Uterus (tissue), 4 donors: ENCODE results near the gene ZNF407. TPM values are rescaled to one million over a fixed set of nuclear protein-coding genes. Genes with fewer than 3 reads are reported as not detected.

ENCODE experiments used
- DNase-seq, 2 donors: peaks; one replicate each; pipeline ENCODE4 v3.0.0-alpha.2; 2019 to 2020
- H3K27ac ChIP-seq, 2 donors: fragments of 200-600 bp; sonication (generic); 1 replicate in 1 of 2; 2 replicates in 1 of 2; pipeline ENCODE4 v1.5.1; 2016 to 2018
- H3K27me3 ChIP-seq, 2 donors: fragments of 200-600 bp; sonication (generic); one replicate each; pipeline ENCODE4 v1.5.1; 2018 to 2019; ENCODE audit warnings: control low read depth in 1 of 2
- H3K36me3 ChIP-seq, 2 donors: fragments of 200-600 bp; sonication (generic); one replicate each; pipeline ENCODE4 v1.5.1; 2019; ENCODE audit warnings: control low read depth in 1 of 2
- H3K4me1 ChIP-seq, 2 donors: fragments of 200-600 bp; sonication (generic); one replicate each; pipeline ENCODE4 v1.5.1; 2018 to 2019; ENCODE audit warnings: control low read depth in 1 of 2
- H3K4me3 ChIP-seq, 2 donors: fragments of 200-600 bp; sonication (generic); 1 replicate in 1 of 2; 2 replicates in 1 of 2; pipeline ENCODE4 v1.5.1; 2018 to 2019; ENCODE audit warnings: mild to moderate bottlenecking in 1 of 2
- H3K9me3 ChIP-seq, 2 donors: fragments of 200-600 bp; sonication (generic); one replicate each; pipeline ENCODE4 v1.5.1; 2019; ENCODE audit warnings: control low read depth in 1 of 2
- CTCF ChIP-seq, 4 experiments: fragments of 200-600 bp in 2 of 4; fragments of 450-650 bp in 2 of 4; sonication (generic) in 2 of 4; IDR thresholded peaks; one replicate each; pipeline ENCODE4 v1.5.1; 2016 to 2019; ENCODE audit warnings: antibody characterized with exemption in 4 of 4, mild to moderate bottlenecking in 2 of 4, moderate library complexity in 1 of 4
- POLR2A ChIP-seq, 2 donors: fragments of 450-650 bp; IDR thresholded peaks; one replicate each; pipeline ENCODE4 v1.6.1; 2016; ENCODE audit warnings: antibody characterized with exemption in 2 of 2, mild to moderate bottlenecking in 1 of 2, moderate library complexity in 1 of 2
- intact Hi-C: fragments of 100-400 bp; cut with DNase I; formaldehyde crosslinking; loops from one replicate; pipeline ENCODE4 v1.15.1; 2023; ENCODE audit warnings: low total_unique reads
- total RNA-seq, 4 donors: library from RNA; depleted of rRNA in 3 of 4; stranded (reverse); fragments of >200 nt in 3 of 4; gene quantifications; one replicate each; pipeline versions ENCODE4 v1.1.0 to v1.2.4, GENCODE V29; 2014 to 2023
- donor health status: DM: yes; HTN: yes; CAD: no.

The ZNF407 gene
- total RNA-seq, 4 donors from 2014 or later, result 10.6 to 38.9 (median 23.7) TPM

- Histone ChIP-seq H3K27me3 (no peaks in the 10 kb centered on the region), H3K4me1 (no peaks in the 10 kb centered on the region), H3K36me3 (no peaks in the 10 kb centered on the region), H3K4me3 (no peak overlapping the region), H3K9me3 (no peaks in the 10 kb centered on the region), H3K27ac (no peak overlapping the region)
- DNase-seq, result no peak
- intact Hi-C loops, result no loop called here
- TF ChIP-seq CTCF (IDR thresholded peaks at IDR 0.05), result no peak
- no peak for TF ChIP-seq POLR2A (IDR thresholded peaks at IDR 0.05)
These were observed 511.6 kb downstream of the ZNF407 start for GRCh38 chr18:75109319-75109691.

DNA sequence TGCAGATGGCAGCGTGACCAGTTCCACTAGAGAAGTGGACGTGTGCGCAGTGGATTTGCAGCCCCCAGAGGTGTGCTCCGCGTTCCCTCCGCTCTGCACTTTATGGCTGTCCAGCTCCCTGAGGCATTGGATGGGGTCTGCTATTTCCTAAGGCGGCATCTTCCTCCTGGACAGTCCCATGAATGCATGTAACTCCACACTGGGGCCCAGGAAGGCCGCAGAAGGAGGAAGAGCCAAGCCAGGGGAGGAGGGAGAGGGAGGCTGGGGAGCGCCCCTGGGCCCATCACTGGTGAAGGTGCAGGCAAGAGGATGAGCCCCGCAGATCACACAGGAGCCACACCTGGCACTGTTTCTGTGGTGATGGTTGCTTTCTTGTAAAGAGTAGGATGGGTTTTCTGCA lies 512.1 kb downstream of the ZNF407 start:
- Histone ChIP-seq H3K27ac (no peak overlapping the region), H3K27me3 (no peaks in the 10 kb centered on the region), H3K9me3 (no peaks in the 10 kb centered on the region), H3K4me1 (no peaks in the 10 kb centered on the region), H3K36me3 (no peaks in the 10 kb centered on the region), H3K4me3 (no peak overlapping the region)
- DNase-seq, result no peak
- intact Hi-C loops, result no loop called here
- no peak for TF ChIP-seq POLR2A (IDR thresholded peaks at IDR 0.05)
- TF ChIP-seq CTCF (IDR thresholded peaks at IDR 0.05), result no peak

DNA sequence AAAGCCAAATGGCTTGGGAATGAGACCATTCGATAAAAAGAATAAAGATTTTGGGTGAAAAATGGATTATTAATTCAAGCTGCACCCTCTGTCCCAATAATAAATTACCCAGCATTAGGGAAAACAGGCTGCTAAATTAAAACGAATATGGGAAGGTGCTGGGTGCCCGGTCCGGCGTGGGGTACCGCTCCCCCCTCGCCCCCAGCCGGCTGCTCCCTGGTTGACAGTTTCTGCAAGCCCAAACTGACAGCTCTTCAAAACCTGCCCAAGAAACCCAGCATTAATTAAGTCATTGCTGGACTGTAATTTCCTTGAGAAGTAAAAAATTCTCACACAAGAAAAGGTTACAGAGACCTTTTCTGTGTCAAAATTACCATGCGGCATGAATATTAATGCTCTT lies 512.6 kb downstream of the ZNF407 start:
- TF ChIP-seq CTCF (IDR thresholded peaks at IDR 0.05) (no peak), POLR2A (IDR thresholded peaks at IDR 0.05) (no peak)
- Histone ChIP-seq H3K27me3 (no peaks in the 10 kb centered on the region), H3K9me3 (no peaks in the 10 kb centered on the region), H3K4me1 (no peaks in the 10 kb centered on the region), H3K27ac (no peak overlapping the region), H3K36me3 (no peaks in the 10 kb centered on the region), H3K4me3 (no peak overlapping the region)
- DNase-seq, result no peak
- intact Hi-C loops, result no loop called here

DNA sequence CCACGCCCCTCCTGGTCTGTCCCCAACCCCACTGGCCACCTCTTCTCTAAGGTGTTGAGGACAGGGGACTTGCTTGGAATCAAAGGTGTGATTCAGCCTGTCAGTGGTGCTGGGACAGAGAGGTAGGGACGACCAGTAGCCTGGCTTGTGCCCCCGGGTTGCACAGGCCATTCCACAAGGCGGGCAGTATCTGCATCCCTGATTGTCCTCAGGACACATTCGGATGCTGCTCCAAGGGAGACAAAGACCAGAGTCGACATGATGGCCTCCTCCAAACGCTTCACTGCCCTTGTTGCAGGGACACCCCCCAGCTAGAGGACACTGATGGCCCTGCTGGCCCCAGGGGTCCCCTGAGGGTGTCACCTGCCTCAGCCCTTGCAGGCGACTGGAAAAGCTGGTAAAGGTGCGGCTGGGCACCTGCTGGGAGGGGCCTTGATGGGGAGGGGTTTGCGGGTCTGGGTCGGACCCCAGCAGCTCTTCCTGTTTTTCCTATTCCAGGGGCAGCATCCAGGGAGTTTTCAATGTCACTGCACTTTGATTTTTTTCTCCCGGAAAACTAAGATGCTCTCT lies 513.3 kb downstream of the ZNF407 start:
- TF ChIP-seq POLR2A (IDR thresholded peaks at IDR 0.05) (no peak), CTCF (IDR thresholded peaks at IDR 0.05) (no peak)
- intact Hi-C loops, result no loop called here
- Histone ChIP-seq H3K9me3 (no peaks in the 10 kb centered on the region), H3K4me3 (no peak overlapping the region), H3K27ac (no peak overlapping the region), H3K27me3 (no peaks in the 10 kb centered on the region), H3K4me1 (no peaks in the 10 kb centered on the region), H3K36me3 (no peaks in the 10 kb centered on the region)
- DNase-seq, result no peak

DNA sequence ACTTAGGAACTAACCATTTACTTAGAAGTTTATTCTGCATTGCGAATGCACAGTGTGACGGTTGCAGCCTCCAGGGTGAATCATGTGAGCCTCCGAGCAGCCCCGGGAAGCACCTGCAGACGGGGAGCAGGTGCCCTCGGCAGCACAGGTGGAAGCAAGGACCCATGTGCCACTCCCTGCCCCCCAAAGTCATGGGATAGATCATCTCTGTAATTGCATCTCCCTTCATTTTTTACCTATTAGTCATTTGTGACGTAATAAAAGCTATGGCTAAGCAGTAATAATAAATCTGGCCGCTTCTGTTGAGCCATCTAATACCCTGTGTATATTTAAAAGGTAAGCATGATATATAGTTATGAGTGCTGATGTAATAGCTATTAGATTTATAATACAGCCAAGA lies 514.1 kb downstream of the ZNF407 start:
- Histone ChIP-seq H3K4me3 (no peak overlapping the region), H3K4me1 (no peaks in the 10 kb centered on the region), H3K36me3 (no peaks in the 10 kb centered on the region), H3K27ac (no peak overlapping the region), H3K27me3 (no peaks in the 10 kb centered on the region), H3K9me3 (no peaks in the 10 kb centered on the region)
- no peak for DNase-seq
- TF ChIP-seq POLR2A (IDR thresholded peaks at IDR 0.05), result no peak
- no peak for TF ChIP-seq CTCF (IDR thresholded peaks at IDR 0.05)
- intact Hi-C loops, result no loop called here
